Spinal cord (tissue), 10 donors: ENCODE data around the gene PGM5. TPM values are rescaled to one million over a fixed set of nuclear protein-coding genes. Genes with fewer than 3 reads are reported as not detected.
"Not testable (repeated sequence)": the region's sequence is repeated elsewhere in the genome, so short reads cannot be mapped to it uniquely, and the experiment has no call there.

Experiments
- DNase-seq, 6 donors: peaks; one replicate each; pipeline versions ENCODE4 v3.0.0 to v3.0.0-alpha.2; 2013 to 2015; ENCODE audit warnings: low spot score in 6 of 6, low read depth in 4 of 6
- H3K27ac ChIP-seq: one replicate; pipeline ENCODE4 v1.5.1; 2013; ENCODE audit warnings: low read depth, low read length, control low read depth
- H3K27me3 ChIP-seq: one replicate; pipeline ENCODE4 v1.6.1; 2013; ENCODE audit warnings: low read length; ENCODE audit not compliant: control insufficient read depth, insufficient read depth
- H3K36me3 ChIP-seq: one replicate; pipeline ENCODE4 v1.6.1; 2013; ENCODE audit warnings: low read length; ENCODE audit not compliant: control insufficient read depth, insufficient read depth
- H3K4me1 ChIP-seq: one replicate; pipeline ENCODE4 v1.6.1; 2013; ENCODE audit warnings: low read length; ENCODE audit not compliant: control insufficient read depth, insufficient read depth
- H3K4me3 ChIP-seq: one replicate; pipeline ENCODE4 v1.5.1; 2013; ENCODE audit warnings: low read depth, low read length, control low read depth
- H3K9me3 ChIP-seq: one replicate; pipeline ENCODE4 v1.6.1; 2013; ENCODE audit warnings: low read length; ENCODE audit not compliant: control insufficient read depth, insufficient read depth
- WGBS: methylation state at CpG from one replicate; pipeline ENCODE4 v1.1.5; 2013; ENCODE audit warnings: missing lambda C conversion rate; ENCODE audit not compliant: insufficient coverage; 5-methylcytosine and 5-hydroxymethylcytosine counted together
- polyA plus RNA-seq, 2 donors: library from polyadenylated mRNA; unstranded; fragments of 120-200 nt; gene quantifications; one replicate each; pipeline ENCODE4 v1.2.1, GENCODE V29; 2013; ENCODE audit not compliant: insufficient read length in 2 of 2
- total RNA-seq, 2 donors: library from RNA; depleted of rRNA in 1 of 2; stranded (reverse); fragments of 120-200 nt in 1 of 2; fragments of >200 nt in 1 of 2; gene quantifications; one replicate each; pipeline versions ENCODE4 v1.2.3 to v1.2.4, GENCODE V29; 2013 to 2014
- donor health status: healthy.

PGM5 gene
- total and polyA plus RNA-seq, 4 donors = 5.2 to 55.9 (median 14.2) TPM

- H3K4me3 ChIP-seq, H3K9me3 ChIP-seq, H3K36me3 ChIP-seq, H3K4me1 ChIP-seq, DNase-seq, H3K27me3 ChIP-seq, H3K27ac ChIP-seq: not testable (repeated sequence)
- WGBS = no CpG with 5 or more reads among the region's 1 CpG
These were observed 24.3 kb upstream of the PGM5 start for GRCh38 chr9:68332122-68332521.

- not testable (repeated sequence) for H3K4me3 ChIP-seq, H3K27ac ChIP-seq, H3K9me3 ChIP-seq, H3K4me1 ChIP-seq, H3K36me3 ChIP-seq, DNase-seq, H3K27me3 ChIP-seq
- WGBS = no CpG with 5 or more reads among the region's 3 CpGs
These were observed 20.5 kb upstream of the PGM5 start for GRCh38 chr9:68335935-68336334.

- not testable (repeated sequence) for H3K36me3 ChIP-seq, DNase-seq, H3K9me3 ChIP-seq, H3K4me1 ChIP-seq, H3K4me3 ChIP-seq, H3K27me3 ChIP-seq, H3K27ac ChIP-seq
- no CpG with 5 or more reads among the region's 10 CpGs for WGBS
These were observed 19.6 kb upstream of the PGM5 start for GRCh38 chr9:68336639-68337339.

GRCh38 chr9:68338000-68338399 is 18.4 kb upstream of the PGM5 start:
- H3K36me3 ChIP-seq, H3K27me3 ChIP-seq, DNase-seq, H3K4me1 ChIP-seq, H3K9me3 ChIP-seq, H3K4me3 ChIP-seq, H3K27ac ChIP-seq: not testable (repeated sequence)
- 100% methylated on average over 2 of the region's 7 CpGs for WGBS

- no CpG with 5 or more reads among the region's 10 CpGs for WGBS
- H3K36me3 ChIP-seq = not testable (repeated sequence)
- DNase-seq = peak in 2 of 6 donors; percentile 0 to 1
These were observed 14.0 kb upstream of the PGM5 start for GRCh38 chr9:68342265-68343025.

GRCh38 chr9:68343242-68343641 is 13.2 kb upstream of the PGM5 start:
- not testable (repeated sequence) for H3K27me3 ChIP-seq, H3K9me3 ChIP-seq, H3K27ac ChIP-seq, DNase-seq, H3K4me1 ChIP-seq, H3K4me3 ChIP-seq, H3K36me3 ChIP-seq
- 83% methylated on average over 1 of the region's 4 CpGs for WGBS

More at GRCh38 chr9:68342265-68343025, 14.0 kb upstream of the PGM5 start:
- H3K27me3 ChIP-seq, H3K4me1 ChIP-seq, H3K9me3 ChIP-seq, H3K4me3 ChIP-seq, H3K27ac ChIP-seq: not testable (repeated sequence)

GRCh38 chr9:68343992-68344391 is 12.4 kb upstream of the PGM5 start:
- not testable (repeated sequence) for H3K36me3 ChIP-seq, H3K27me3 ChIP-seq, H3K9me3 ChIP-seq, H3K4me3 ChIP-seq, H3K4me1 ChIP-seq, H3K27ac ChIP-seq, DNase-seq
- no CpG with 5 or more reads among the region's 4 CpGs for WGBS

- not testable (repeated sequence) for H3K27ac ChIP-seq, H3K27me3 ChIP-seq, DNase-seq, H3K9me3 ChIP-seq, H3K4me1 ChIP-seq, H3K4me3 ChIP-seq, H3K36me3 ChIP-seq
- 60% methylated on average over 1 of the region's 4 CpGs for WGBS
These were observed 4.7 kb upstream of the PGM5 start for GRCh38 chr9:68351689-68352088.

- H3K27ac ChIP-seq, H3K27me3 ChIP-seq, H3K4me1 ChIP-seq, H3K9me3 ChIP-seq, H3K36me3 ChIP-seq, H3K4me3 ChIP-seq: not testable (repeated sequence)
- no CpG with 5 or more reads among the region's 5 CpGs for WGBS
- DNase-seq = peak in 1 of 6 donors; percentile 3
These were observed 425 bp upstream of the PGM5 start for GRCh38 chr9:68355993-68356379.

GRCh38 chr9:68357119-68357714 is 806 bp downstream of the PGM5 start:
- H3K27ac ChIP-seq, H3K4me1 ChIP-seq, H3K36me3 ChIP-seq, H3K27me3 ChIP-seq, H3K9me3 ChIP-seq: not testable (repeated sequence)
- H3K4me3 ChIP-seq = peak overlapping the region; percentile 21
- peak in 1 of 6 donors; percentile 0 for DNase-seq
- whole genome bisulfite sequencing = 1% methylated on average over 17 of the region's 57 CpGs
